ENCODE results near the gene EFHD1. TPM values are rescaled to one million over a fixed set of nuclear protein-coding genes. Genes with fewer than 3 reads are reported as not detected.
"Not testable (repeated sequence)": the region's sequence is repeated elsewhere in the genome, so short reads cannot be mapped to it uniquely, and the experiment has no call there.

EFHD1 gene
- total and polyA plus RNA-seq, 4 donors = 2.2 to 8.6 (median 4.9) TPM

DNA sequence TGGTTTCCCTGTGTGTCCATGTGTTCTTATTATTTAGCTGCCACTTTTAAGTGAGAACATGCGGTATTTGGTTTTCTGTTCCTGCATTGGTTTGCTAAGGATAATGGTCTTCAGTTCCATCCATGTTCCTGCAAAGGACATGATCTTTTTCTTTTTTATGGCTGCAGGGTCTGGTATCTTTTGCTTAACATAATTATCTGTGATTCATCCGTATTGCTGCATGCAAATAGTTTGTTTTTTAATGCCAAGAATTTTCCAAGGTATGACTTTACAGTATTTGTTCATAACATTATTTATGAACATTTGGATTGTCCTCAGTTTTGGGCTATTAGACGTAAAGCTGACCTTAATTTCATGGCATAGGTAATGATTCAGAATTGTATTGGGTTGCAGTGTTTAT, 81.6 kb downstream of the EFHD1 start:
- H3K27ac ChIP-seq (ENCODE audit: low read depth in 1 of 2, low read length in 1 of 2) = no peak overlapping the region
- peaks cover 3 to 28% (median 20%) of the 10 kb centered on the region in 4 donors for H3K36me3 ChIP-seq (ENCODE audit: control insufficient read depth in 4 of 4, insufficient read depth in 4 of 4, low read length in 4 of 4)
- H3K9ac ChIP-seq (ENCODE audit: insufficient read depth in 1 of 2, low read length in 2 of 2) = no peak overlapping the region
- H3K4me1 ChIP-seq (ENCODE audit: control insufficient read depth in 5 of 5, insufficient read depth in 5 of 5, low read length in 5 of 5) = peaks cover 0 to 10% (median 0%) of the 10 kb centered on the region in 5 donors
- no peaks in the 10 kb centered on the region for H3K27me3 ChIP-seq (ENCODE audit: control insufficient read depth in 3 of 3, insufficient read depth in 3 of 3, low read length in 2 of 3)
- ATAC-seq (ENCODE audit: insufficient read depth, low FRiP score) (no peak), DNase-seq (no peak)
- no peak overlapping the region for H3K4me3 ChIP-seq
- TF ChIP-seq, protein P1, sequence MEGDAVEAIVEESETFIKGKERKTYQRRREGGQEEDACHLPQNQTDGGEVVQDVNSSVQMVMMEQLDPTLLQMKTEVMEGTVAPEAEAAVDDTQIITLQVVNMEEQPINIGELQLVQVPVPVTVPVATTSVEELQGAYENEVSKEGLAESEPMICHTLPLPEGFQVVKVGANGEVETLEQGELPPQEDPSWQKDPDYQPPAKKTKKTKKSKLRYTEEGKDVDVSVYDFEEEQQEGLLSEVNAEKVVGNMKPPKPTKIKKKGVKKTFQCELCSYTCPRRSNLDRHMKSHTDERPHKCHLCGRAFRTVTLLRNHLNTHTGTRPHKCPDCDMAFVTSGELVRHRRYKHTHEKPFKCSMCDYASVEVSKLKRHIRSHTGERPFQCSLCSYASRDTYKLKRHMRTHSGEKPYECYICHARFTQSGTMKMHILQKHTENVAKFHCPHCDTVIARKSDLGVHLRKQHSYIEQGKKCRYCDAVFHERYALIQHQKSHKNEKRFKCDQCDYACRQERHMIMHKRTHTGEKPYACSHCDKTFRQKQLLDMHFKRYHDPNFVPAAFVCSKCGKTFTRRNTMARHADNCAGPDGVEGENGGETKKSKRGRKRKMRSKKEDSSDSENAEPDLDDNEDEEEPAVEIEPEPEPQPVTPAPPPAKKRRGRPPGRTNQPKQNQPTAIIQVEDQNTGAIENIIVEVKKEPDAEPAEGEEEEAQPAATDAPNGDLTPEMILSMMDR (IDR thresholded peaks at IDR 0.05; ENCODE audit: control extremely low read depth, extremely low read depth) = no peak
- 88 to 96% methylated on average over 3 of the region's 3 CpGs for WGBS, 2 donors
- peaks cover 0 to 10% (median 0%) of the 10 kb centered on the region in 4 donors for H3K9me3 ChIP-seq (ENCODE audit: control insufficient read depth in 4 of 4, insufficient read depth in 3 of 4, low read length in 3 of 4)

DNA sequence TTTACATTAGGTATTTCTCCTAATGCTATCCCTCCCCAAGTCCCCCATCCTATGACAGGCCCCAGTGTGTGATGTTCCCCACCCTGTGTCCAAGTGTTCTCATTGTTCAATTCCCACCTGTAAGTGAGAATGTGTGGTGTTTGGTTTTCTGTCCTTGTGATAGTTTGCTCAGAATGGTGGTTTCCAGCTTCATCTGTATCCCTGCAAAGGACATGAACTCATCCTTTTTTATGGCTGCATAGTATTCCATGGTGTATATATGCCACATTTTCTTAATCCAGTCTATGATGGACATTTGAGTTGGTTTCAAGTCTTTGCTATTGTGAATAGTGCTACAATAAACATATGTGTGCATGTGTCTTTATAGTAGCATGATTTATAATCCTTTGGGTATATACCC, 86.7 kb downstream of the EFHD1 start:
- not testable (repeated sequence) for DNase-seq; H3K27me3 ChIP-seq (ENCODE audit: control insufficient read depth in 3 of 3, insufficient read depth in 3 of 3, low read length in 2 of 3); H3K9me3 ChIP-seq (ENCODE audit: control insufficient read depth in 4 of 4, insufficient read depth in 3 of 4, low read length in 3 of 4); ATAC-seq (ENCODE audit: insufficient read depth, low FRiP score); H3K27ac ChIP-seq (ENCODE audit: low read depth in 1 of 2, low read length in 1 of 2); H3K9ac ChIP-seq (ENCODE audit: insufficient read depth in 1 of 2, low read length in 2 of 2); H3K4me3 ChIP-seq
- Histone ChIP-seq H3K36me3 (ENCODE audit: control insufficient read depth in 4 of 4, insufficient read depth in 4 of 4, low read length in 4 of 4) (peaks cover 5 to 24% (median 7%) of the 10 kb centered on the region in 4 donors), H3K4me1 (ENCODE audit: control insufficient read depth in 5 of 5, insufficient read depth in 5 of 5, low read length in 5 of 5) (peaks cover 0 to 18% (median 0%) of the 10 kb centered on the region in 5 donors)

DNA sequence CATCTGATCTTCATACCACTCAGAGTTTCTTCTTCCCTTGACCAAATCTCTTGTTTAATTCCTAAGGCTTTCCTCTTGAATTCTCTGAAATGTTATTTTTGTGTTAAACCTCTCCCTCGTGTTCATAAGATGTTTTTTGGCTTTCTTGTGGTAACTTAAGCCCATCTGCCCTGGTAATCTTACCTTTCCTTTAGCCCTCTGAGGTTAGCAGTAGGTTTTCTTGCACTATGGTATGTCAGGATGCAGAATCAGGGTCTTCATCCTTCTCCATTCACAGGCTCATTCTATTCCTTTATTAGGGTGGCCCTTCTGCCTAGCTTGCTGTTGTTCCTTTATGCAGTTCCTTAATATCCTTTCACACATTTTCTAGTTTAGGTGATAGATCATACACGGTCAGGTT, 87.9 kb downstream of the EFHD1 start:
- Histone ChIP-seq H3K27me3 (ENCODE audit: control insufficient read depth in 3 of 3, insufficient read depth in 3 of 3, low read length in 2 of 3) (no peaks in the 10 kb centered on the region), H3K9ac (ENCODE audit: insufficient read depth in 1 of 2, low read length in 2 of 2) (no peak overlapping the region), H3K36me3 (ENCODE audit: control insufficient read depth in 4 of 4, insufficient read depth in 4 of 4, low read length in 4 of 4) (peaks cover 8 to 29% (median 13%) of the 10 kb centered on the region in 4 donors), H3K9me3 (ENCODE audit: control insufficient read depth in 4 of 4, insufficient read depth in 3 of 4, low read length in 3 of 4) (peaks cover 0 to 2% (median 0%) of the 10 kb centered on the region in 4 donors), H3K27ac (ENCODE audit: low read depth in 1 of 2, low read length in 1 of 2) (no peak overlapping the region), H3K4me1 (ENCODE audit: control insufficient read depth in 5 of 5, insufficient read depth in 5 of 5, low read length in 5 of 5) (peaks cover 0 to 18% (median 0%) of the 10 kb centered on the region in 5 donors), H3K4me3 (no peak overlapping the region)
- WGBS, 2 donors = 81 to 86% methylated on average over 2 of the region's 2 CpGs
- TF ChIP-seq, protein P1 (IDR thresholded peaks at IDR 0.05; ENCODE audit: control extremely low read depth, extremely low read depth) = no peak
- DNase-seq (no peak), ATAC-seq (ENCODE audit: insufficient read depth, low FRiP score) (no peak)

DNA sequence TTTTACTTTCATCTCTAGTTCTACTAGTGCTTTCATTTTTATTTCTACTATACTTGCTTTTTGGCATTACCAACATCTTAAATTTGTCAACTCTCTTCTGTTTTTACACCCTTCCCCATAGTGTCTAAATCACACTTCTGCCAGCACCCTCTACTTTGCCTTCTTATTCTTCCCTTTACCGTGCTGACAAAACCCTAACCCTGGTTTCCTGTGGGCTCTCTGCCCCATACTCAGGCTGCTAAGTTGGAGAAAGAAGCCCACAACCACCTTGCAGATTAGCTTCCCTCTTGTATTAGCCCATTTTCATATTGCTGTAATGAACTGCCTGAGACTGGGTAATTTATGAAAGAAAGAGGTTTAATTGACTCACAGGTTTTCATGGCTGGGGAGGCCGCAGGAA, 88.5 kb downstream of the EFHD1 start:
- no peak overlapping the region for H3K27ac ChIP-seq (ENCODE audit: low read depth in 1 of 2, low read length in 1 of 2)
- no peak overlapping the region for H3K9ac ChIP-seq (ENCODE audit: insufficient read depth in 1 of 2, low read length in 2 of 2)
- DNase-seq = no peak
- peaks cover 8 to 29% (median 12%) of the 10 kb centered on the region in 4 donors for H3K36me3 ChIP-seq (ENCODE audit: control insufficient read depth in 4 of 4, insufficient read depth in 4 of 4, low read length in 4 of 4)
- TF ChIP-seq, protein P1 (IDR thresholded peaks at IDR 0.05; ENCODE audit: control extremely low read depth, extremely low read depth) = no peak
- ATAC-seq (ENCODE audit: insufficient read depth, low FRiP score) = no peak
- H3K9me3 ChIP-seq (ENCODE audit: control insufficient read depth in 4 of 4, insufficient read depth in 3 of 4, low read length in 3 of 4) = peaks cover 0 to 2% (median 0%) of the 10 kb centered on the region in 4 donors
- H3K4me1 ChIP-seq (ENCODE audit: control insufficient read depth in 5 of 5, insufficient read depth in 5 of 5, low read length in 5 of 5) = peaks cover 0 to 18% (median 0%) of the 10 kb centered on the region in 5 donors
- whole genome bisulfite sequencing, 2 donors = 45 to 67% methylated on average over 2 of the region's 2 CpGs
- H3K4me3 ChIP-seq = no peak overlapping the region
- no peaks in the 10 kb centered on the region for H3K27me3 ChIP-seq (ENCODE audit: control insufficient read depth in 3 of 3, insufficient read depth in 3 of 3, low read length in 2 of 3)
